ENCODE data around the gene TCF7L2.

TCF7L2 gene

DNA sequence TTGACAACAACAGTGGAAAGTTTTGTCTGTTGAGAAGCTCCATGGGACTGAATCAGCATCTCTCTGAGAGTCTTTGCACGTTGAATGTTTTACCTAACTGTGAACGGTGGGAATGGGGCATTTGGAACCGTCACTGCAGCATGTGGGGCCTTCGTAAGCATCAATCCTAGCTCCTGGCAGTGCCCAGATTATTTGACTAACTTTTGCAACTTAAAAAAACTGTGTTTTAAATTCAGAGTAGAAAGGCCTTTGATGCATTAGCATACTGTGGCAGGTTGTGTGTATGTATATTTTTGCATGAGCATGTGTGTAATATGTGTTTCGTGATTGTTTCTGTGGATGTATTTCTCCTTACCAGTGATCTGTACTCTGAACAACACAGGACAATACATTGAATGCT is 194.5 kb downstream of the TCF7L2 start:
- H3K4me2 ChIP-seq (ENCODE audit: low read length) = no peak overlapping the region
- no peaks in the 10 kb centered on the region for H3K27me3 ChIP-seq (ENCODE audit: control insufficient read depth, low read length)
- no peaks in the 10 kb centered on the region for H3K4me1 ChIP-seq (ENCODE audit: control insufficient read depth, low read length)
- H3K4me3 ChIP-seq (ENCODE audit: low read length) = no peak overlapping the region
- H3K27ac ChIP-seq (ENCODE audit: low read depth, low read length) = no peak overlapping the region
- H3K79me2 ChIP-seq (ENCODE audit: control insufficient read depth, low read length) = no peaks in the 10 kb centered on the region
- H3K36me3 ChIP-seq (ENCODE audit: control insufficient read depth, low read length) = no peaks in the 10 kb centered on the region
- no peaks in the 10 kb centered on the region for H3K9me2 ChIP-seq (replicated peaks; ENCODE audit: control insufficient read depth, low read length)
- H3K9me3 ChIP-seq (ENCODE audit: control insufficient read depth, insufficient read depth, low read length) = no peaks in the 10 kb centered on the region
- H4K20me1 ChIP-seq (ENCODE audit: control insufficient read depth, insufficient read depth, low read depth, low read length) = no peaks in the 10 kb centered on the region
- H3F3A ChIP-seq (ENCODE audit: control insufficient read depth, insufficient read depth) = no peaks in the 10 kb centered on the region
- no peak for TF ChIP-seq EZH2phosphoT487 (IDR thresholded peaks at IDR 0.05; ENCODE audit: borderline replicate concordance, low read length)
- TF ChIP-seq, protein P1, sequence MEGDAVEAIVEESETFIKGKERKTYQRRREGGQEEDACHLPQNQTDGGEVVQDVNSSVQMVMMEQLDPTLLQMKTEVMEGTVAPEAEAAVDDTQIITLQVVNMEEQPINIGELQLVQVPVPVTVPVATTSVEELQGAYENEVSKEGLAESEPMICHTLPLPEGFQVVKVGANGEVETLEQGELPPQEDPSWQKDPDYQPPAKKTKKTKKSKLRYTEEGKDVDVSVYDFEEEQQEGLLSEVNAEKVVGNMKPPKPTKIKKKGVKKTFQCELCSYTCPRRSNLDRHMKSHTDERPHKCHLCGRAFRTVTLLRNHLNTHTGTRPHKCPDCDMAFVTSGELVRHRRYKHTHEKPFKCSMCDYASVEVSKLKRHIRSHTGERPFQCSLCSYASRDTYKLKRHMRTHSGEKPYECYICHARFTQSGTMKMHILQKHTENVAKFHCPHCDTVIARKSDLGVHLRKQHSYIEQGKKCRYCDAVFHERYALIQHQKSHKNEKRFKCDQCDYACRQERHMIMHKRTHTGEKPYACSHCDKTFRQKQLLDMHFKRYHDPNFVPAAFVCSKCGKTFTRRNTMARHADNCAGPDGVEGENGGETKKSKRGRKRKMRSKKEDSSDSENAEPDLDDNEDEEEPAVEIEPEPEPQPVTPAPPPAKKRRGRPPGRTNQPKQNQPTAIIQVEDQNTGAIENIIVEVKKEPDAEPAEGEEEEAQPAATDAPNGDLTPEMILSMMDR (IDR thresholded peaks at IDR 0.05; ENCODE audit: low read depth, low read length, poor library complexity, severe bottlenecking) = no peak

DNA sequence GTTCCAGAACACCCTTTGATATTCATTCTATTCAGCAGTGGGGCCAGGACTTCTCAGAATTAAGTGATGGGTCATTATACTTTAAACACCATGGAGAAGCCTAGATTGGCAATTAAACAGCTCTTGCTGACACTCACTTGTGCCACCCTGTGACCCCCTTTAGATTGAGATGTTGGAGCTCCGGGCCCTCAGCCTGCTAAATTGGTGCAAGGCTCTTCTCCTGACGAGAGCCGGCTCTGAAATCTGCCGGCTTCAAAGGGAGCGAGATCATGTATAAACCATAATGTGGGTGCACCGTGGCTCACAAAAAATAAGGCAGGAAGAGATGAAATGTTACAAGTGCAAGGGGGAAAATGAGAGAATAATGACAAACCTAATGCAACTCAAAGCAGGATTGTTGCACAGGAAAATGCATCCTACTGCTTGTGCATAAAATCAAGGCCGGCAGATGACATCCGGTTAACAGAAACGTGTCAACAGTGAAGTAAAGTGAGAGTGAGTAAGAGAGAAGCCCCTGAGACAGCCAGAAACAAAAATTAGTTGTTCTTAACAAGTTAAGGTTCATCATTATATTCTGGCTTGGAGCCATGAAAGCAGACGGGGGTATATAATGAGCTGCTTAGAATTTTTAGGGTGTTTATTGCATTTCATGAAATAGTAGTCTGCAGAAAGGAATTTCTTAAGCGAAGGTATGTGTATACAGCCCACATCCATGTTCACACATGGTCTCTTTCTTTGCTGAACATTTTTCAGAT is 198.2 kb downstream of the TCF7L2 start:
- H3K4me2 ChIP-seq (ENCODE audit: low read length) = no peak overlapping the region
- H3K4me1 ChIP-seq (ENCODE audit: control insufficient read depth, low read length) = no peaks in the 10 kb centered on the region
- H3F3A ChIP-seq (ENCODE audit: control insufficient read depth, insufficient read depth) = no peaks in the 10 kb centered on the region
- no peaks in the 10 kb centered on the region; the same call in 1 of the 2 replicates for H3K36me3 ChIP-seq (ENCODE audit: control insufficient read depth, low read length)
- H3K27ac ChIP-seq (ENCODE audit: low read depth, low read length) = no peak overlapping the region
- no peak for TF ChIP-seq EZH2phosphoT487 (IDR thresholded peaks at IDR 0.05; ENCODE audit: borderline replicate concordance, low read length)
- TF ChIP-seq, protein P1 (IDR thresholded peaks at IDR 0.05; ENCODE audit: low read depth, low read length, poor library complexity, severe bottlenecking) = no peak
- no peaks in the 10 kb centered on the region for H3K27me3 ChIP-seq (ENCODE audit: control insufficient read depth, low read length)
- no peaks in the 10 kb centered on the region for H3K79me2 ChIP-seq (ENCODE audit: control insufficient read depth, low read length)
- no peaks in the 10 kb centered on the region for H3K9me2 ChIP-seq (replicated peaks; ENCODE audit: control insufficient read depth, low read length)
- H3K4me3 ChIP-seq (ENCODE audit: low read length) = no peak overlapping the region
- H3K9me3 ChIP-seq (ENCODE audit: control insufficient read depth, insufficient read depth, low read length) = no peaks in the 10 kb centered on the region
- no peaks in the 10 kb centered on the region for H4K20me1 ChIP-seq (ENCODE audit: control insufficient read depth, insufficient read depth, low read depth, low read length)

DNA sequence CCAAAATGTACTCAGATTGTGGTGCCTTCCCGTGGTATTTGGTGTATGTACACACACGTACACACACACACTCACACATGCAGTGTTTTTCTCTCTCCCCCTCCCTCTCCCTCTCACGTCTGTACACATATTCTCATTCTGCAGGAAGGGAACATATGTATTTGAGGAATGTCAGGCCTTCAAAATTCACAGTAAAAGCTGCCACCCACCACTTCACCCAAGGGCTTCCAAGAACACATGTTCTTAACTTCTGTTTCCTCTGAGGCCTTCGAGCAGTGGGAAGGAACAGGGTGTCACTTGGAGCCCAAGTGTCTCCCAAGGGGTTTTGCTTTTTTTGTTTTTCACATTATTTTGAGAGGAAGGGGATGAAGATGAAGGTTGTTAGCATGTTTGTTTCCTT is 198.9 kb downstream of the TCF7L2 start:
- H3K27me3 ChIP-seq (ENCODE audit: control insufficient read depth, low read length) = no peaks in the 10 kb centered on the region
- H3K79me2 ChIP-seq (ENCODE audit: control insufficient read depth, low read length) = no peaks in the 10 kb centered on the region
- no peaks in the 10 kb centered on the region for H3F3A ChIP-seq (ENCODE audit: control insufficient read depth, insufficient read depth)
- H3K4me1 ChIP-seq (ENCODE audit: control insufficient read depth, low read length) = no peaks in the 10 kb centered on the region
- no peak for TF ChIP-seq EZH2phosphoT487 (IDR thresholded peaks at IDR 0.05; ENCODE audit: borderline replicate concordance, low read length)
- TF ChIP-seq, protein P1 (IDR thresholded peaks at IDR 0.05; ENCODE audit: low read depth, low read length, poor library complexity, severe bottlenecking) = no peak
- no peaks in the 10 kb centered on the region for H3K9me2 ChIP-seq (replicated peaks; ENCODE audit: control insufficient read depth, low read length)
- no peaks in the 10 kb centered on the region for H4K20me1 ChIP-seq (ENCODE audit: control insufficient read depth, insufficient read depth, low read depth, low read length)
- no peak overlapping the region for H3K4me3 ChIP-seq (ENCODE audit: low read length)
- no peak overlapping the region for H3K27ac ChIP-seq (ENCODE audit: low read depth, low read length)
- no peaks in the 10 kb centered on the region for H3K9me3 ChIP-seq (ENCODE audit: control insufficient read depth, insufficient read depth, low read length)
- H3K4me2 ChIP-seq (ENCODE audit: low read length) = no peak overlapping the region
- H3K36me3 ChIP-seq (ENCODE audit: control insufficient read depth, low read length) = no peaks in the 10 kb centered on the region; the same call in 1 of the 2 replicates

Data from DOHH2 (cell line).